Central memory CD4-positive, alpha-beta T cell (primary cell): Measurements from ENCODE around the gene RAI1.
"Not testable (repeated sequence)": the region's sequence is repeated elsewhere in the genome, so short reads cannot be mapped to it uniquely, and the experiment has no call there.

ENCODE experiments used
- DNase-seq: peaks from one replicate; pipeline ENCODE4 v3.0.0; 2022

Gene RAI1

GRCh38 chr17:17806611-17807274 lies 125.5 kb downstream of the RAI1 start:
- no peak for DNase-seq

DNA sequence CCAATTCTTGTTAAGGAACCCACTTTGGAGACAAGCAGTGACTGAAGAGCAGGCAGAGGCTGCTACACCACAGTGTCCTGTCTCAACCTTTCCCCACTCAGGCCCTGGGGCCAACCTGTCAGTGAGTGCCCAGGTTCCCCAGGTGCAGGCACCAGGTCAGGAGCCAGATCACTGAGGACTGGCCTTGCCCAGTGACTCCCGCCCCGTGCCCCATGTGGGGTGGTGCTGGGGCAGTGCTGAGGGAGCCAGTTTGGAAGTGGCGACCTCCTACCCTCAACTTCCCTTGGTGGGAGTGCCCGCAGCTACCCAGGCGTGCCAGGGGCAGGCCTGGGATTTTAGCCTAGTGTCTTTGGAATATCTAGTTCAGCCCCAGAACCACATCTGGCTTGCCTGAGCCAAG lies 126.2 kb downstream of the RAI1 start:
- DNase-seq: no peak

DNA sequence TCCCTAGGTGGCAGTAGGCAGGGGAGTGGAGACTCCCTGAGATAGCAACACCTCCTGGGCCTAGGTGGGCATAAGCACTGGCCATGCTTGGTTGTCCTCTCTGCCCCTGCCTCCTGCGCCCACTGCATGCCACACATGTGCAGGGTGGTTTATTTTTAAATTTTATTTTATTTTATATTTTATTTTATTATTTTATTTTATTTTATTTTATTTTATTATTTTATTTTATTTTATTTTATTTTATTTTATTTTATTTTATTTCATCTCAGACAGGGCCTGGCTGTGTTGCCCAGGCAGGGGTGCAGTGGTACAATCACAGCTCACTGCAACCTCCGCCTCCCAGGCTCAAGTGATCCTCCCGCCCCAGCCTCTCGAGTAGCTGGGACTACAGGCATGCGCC lies 126.9 kb downstream of the RAI1 start:
- DNase-seq: not testable (repeated sequence)

- no peak for DNase-seq
Measured at GRCh38 chr17:17808706-17809432, 127.6 kb downstream of the RAI1 start.

- no peak for DNase-seq
Measured at GRCh38 chr17:17809531-17810083, 128.3 kb downstream of the RAI1 start.

DNA sequence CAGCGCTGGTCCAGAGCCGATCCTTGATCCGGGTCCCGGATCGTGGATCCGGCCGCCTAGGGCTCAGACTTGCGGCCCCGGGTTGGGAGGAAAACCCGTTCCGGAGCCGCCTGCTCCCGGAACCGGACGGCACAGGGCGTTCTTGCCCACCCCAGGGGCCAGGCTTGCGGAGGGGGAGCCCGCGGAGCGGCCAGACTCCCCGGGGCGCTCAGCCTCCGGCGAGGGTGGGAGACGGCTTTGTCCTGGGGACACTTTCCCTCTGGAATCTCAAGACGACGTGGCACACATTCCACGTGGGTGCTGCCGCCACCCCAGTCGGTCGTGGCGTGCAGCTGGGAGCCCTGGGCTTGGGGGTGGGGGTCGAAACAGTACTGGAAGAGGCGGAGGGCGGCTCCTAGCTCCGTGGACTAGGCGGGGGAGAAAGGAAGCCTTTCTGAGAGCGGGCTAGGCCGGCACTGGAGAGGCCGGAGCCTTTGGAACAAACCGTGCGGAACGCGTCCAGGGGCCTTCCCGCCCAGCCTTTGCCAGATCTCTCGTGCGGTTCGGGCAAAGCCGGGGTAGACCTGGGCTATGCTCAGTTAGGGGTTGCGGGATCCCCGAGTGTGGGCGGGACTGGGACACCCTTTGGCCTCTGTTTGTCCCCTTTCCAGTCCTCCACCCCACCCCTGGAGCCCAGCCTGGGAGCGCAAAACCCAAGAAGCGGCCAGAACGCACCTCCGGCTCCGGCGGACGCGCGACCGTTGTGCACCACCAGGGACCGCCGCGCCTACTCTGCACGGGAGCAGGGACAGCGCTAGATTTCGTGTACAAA lies 129.0 kb downstream of the RAI1 start:
- DNase-seq: no peak

GRCh38 chr17:17810895-17811248 lies 129.6 kb downstream of the RAI1 start:
- DNase-seq: no peak

DNA sequence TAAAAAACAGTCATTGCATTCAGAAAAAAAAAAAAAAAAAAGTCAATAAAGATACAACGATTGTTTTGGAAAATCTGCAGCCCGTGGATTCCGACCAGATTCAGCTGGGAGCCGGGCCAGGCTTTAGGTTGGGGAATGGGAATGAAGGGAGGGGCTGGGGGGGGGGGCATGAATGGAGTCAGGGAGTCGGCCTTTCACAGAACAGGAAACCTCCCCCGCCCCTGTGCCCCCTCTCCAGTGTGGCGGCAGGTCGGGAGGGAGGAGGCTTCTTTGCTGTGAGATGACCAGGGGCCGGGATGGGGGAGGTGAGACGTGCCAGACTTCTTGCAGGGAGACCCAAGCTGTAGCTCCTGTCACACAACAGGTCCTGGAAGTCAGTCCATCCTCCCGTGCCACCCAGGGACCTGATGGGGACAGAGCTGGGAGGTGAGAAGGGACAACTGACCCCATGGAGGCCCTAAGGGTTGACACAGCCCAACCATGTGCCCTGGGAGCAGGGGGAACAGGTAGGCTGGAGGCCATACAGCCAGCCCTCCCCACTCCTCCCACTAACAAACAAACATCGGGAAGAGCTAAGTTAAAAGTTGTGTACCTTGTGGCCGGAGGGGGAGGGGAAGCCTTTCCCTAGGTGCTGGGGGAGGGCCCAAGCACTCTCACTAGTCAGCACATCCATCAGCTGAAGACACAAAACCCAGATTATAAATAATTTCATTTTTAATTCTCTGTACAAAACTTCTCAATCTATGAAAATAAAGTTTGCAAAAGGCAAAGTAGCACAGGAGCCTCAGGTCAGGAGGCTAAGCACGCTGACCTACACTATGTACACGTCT lies 130.3 kb downstream of the RAI1 start:
- no peak for DNase-seq

- DNase-seq: peak; percentile 52
Measured at GRCh38 chr17:17812211-17813054, 131.2 kb downstream of the RAI1 start.

GRCh38 chr17:17813055-17813724 lies 131.9 kb downstream of the RAI1 start:
- no peak for DNase-seq

GRCh38 chr17:17813725-17814095 lies 132.5 kb downstream of the RAI1 start:
- no peak for DNase-seq

GRCh38 chr17:17814162-17815061 lies 133.2 kb downstream of the RAI1 start:
- no peak for DNase-seq

GRCh38 chr17:17815062-17815406 lies 133.8 kb downstream of the RAI1 start:
- DNase-seq: no peak

DNA sequence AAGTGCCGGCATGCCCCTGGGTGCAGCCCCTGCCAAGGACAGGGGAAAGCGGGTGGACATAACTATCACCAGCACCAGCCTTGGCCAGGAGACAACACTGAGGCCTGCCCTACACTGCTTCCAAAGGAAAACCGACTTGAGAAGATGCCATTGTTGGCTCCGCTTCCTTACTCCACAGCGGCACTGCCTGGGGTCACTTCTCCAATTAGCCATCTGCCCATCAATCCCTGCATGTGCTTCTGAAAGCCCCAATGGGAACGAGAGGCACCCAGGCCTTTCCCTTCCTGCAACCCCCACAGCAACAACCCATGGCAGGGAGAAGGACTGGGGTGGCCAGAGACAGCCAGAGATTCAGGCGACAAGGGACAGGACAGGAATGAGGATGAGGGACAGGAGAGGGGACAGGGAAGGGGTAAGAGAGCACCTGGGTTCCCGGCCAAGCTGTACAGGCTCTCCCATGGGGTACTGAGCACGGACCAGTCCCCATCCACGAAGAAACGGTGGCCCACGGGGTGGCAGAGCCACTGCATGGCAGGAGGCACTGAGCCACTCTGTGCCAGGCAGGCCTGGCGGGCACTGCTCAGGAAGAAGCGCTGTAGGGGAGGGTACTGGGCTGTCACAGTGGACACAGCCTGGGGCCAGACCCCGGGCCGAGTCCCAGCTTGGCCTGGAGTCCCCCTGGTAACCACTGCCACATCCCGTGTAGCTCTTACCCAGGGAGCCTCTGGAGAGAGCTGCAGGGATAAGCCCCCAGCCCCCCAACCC lies 134.4 kb downstream of the RAI1 start:
- no peak for DNase-seq

- no peak for DNase-seq
Measured at GRCh38 chr17:17816240-17816814, 135.1 kb downstream of the RAI1 start.

DNA sequence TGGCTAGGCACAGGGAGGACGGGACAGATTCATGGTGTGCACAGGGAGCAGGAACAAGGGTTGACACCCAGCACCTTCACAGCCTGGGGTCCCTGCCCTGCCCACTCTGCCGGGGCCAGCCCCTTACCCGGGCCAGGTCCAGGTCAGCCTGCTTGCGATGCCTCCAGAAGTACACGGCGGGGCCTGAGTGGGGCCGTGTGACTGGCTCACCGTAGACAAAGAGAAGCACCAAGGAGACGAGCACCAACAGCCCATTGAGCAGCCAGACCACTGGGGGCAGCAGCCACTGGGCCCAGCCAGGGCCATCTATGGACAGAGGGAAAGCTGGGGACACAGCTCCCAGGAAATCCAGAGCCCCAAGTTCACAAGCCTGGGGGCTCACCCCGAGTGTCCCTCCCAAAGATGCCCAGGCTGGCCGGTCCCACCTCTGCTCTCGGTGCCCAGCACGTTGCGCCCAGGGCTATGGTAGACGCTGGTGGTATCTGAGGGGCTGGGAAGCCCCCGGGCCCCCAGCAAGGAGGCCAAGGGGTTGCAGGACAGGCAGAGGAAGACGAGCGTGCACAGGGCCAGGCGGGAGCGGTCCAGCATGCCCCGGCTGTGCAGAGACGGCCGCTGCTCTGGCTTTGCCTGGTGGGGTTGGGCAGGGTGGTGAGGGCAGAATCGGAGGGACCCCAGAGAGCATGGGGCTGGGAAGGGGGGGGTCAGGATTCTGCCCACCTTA lies 135.7 kb downstream of the RAI1 start:
- DNase-seq: no peak

- no peak for DNase-seq
Measured at GRCh38 chr17:17817552-17817947, 136.3 kb downstream of the RAI1 start.

GRCh38 chr17:17818088-17818526 lies 136.8 kb downstream of the RAI1 start:
- DNase-seq: no peak
